SIG-M5 treated with dmso at 0.1 percent for 504 hours (cell line): ENCODE data around the gene LY86.
A peak's percentile ranks its signal among the peaks of the same experiment; 100 is the strongest.

ENCODE experiments used
- DNase-seq: peaks from one replicate; lab custom pipeline; 2025; ENCODE audit not compliant: unreplicated experiment; lab: John Stamatoyannopoulos, UW

LY86 gene

DNA sequence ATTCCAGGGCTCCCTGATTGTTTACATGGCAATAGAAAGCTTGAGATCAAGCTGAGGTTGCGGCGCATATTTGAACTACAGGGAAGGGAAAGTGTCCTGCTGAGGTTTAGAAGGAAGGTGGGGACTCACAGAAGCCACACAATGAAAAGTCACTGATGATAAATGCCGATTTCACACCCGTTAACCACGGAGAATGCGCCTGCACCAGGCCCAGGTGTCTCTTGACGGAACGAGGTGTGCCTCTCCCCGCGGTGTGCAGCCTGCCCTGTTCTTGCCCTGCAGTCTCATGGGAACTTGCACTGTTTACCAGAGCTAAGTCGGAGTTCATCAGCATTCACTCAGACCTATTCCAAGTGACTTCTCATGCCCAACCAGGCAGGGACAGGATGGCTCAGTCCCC, 90.3 kb downstream of the LY86 start:
- no peak for DNase-seq

DNA sequence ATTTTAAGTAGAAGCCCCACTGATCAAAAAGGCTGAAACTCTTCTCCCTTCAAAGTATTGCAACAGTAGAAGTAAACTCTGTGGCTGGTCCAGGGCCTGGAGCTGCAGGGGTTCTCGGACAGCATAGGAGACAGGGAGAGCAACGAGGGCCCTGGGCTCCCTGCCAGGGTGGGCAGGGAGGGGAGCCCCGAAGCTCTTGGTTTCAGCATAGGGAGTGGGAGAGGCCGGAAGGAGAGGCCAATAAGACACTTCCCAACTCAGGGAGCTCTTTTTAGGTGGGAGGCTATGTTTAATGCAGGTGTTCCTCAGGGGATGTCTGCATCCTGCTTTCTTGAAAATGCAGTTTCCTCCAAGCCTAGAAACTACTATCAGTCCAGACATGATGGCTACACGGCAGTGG, 91.1 kb downstream of the LY86 start:
- no peak for DNase-seq

GRCh38 chr6:6680526-6680925, 92.0 kb downstream of the LY86 start:
- no peak for DNase-seq

GRCh38 chr6:6681075-6681849, 92.7 kb downstream of the LY86 start:
- DNase-seq, result no peak

DNA sequence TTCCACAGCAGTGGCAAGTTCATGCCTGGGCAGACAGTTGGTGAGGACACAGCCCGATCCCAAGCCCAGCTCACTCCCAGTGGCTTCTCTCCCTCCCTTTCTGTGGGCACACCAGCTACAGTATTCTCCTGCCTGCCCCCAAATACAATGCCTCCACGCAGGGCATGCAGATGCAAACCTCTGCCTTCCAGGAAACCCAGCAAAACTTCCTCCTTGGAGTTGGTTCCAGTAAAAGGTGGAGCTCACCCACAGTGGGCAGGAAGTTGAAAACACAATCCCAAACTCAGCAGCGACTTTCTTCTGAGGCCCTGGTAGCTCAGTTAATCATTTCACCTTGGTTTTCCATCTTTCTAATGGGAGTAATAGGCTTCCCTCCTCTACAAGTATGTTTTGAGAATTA, 93.7 kb downstream of the LY86 start:
- no peak for DNase-seq

DNA sequence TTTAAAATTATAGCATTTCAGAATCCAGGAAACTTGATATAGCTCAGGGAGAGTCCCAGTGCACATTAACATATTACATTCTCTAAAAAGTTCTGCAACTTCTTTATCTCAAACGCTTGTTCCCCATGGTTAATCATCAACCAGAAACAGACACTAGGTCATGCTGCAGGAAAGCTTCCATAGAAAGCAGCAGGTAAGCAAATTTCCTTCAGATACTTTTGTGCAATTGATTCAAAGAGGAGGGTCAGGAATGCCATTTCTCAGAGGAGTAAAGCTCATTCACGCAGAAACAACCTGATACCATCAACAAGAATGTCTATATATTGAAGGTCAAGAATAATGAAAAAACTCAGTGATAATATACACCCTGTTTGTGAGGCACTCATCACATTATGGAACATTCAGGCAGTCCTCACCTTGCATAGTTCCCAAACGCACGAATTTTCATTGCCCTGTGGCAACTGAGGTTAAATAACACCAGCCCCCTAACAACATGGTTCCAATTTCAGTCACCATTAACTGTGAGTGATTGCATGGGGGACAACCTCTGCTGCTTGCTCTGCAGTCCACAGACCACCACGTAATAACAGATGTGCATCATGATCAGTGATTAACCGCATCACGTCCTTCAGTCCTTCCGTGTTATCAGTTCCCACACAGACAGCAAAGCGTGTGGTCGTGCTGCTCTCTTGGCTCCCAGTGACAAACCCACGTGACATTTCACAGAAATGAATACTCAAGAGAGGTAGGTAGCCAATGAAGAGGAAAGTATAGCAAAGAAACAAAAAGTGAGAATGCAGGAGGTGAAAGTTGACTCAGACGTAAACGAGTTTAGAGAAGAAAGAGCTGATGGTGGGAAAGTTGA, 95.7 kb downstream of the LY86 start:
- no peak for DNase-seq

GRCh38 chr6:6685249-6686040, 96.9 kb downstream of the LY86 start:
- DNase-seq, result peak; percentile 69

DNA sequence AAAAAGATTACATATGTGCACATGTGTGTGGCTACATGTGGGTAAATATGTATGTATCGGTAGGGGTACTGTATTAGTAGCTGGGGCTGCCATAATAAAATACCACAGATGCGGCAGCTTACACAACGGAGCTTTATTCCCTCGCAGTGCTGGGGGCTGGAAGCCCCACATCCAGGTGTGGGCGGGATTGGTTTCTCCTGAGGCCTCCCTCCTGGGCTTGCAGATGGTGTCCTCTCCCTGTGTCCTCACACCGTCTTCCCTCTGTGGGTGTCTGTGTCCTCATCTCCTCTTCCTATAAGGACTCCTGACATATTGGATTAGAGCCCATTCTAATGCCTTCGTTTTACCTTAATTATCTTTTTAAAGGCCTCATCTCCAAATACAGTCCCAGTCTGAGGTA, 97.7 kb downstream of the LY86 start:
- DNase-seq, result no peak

DNA sequence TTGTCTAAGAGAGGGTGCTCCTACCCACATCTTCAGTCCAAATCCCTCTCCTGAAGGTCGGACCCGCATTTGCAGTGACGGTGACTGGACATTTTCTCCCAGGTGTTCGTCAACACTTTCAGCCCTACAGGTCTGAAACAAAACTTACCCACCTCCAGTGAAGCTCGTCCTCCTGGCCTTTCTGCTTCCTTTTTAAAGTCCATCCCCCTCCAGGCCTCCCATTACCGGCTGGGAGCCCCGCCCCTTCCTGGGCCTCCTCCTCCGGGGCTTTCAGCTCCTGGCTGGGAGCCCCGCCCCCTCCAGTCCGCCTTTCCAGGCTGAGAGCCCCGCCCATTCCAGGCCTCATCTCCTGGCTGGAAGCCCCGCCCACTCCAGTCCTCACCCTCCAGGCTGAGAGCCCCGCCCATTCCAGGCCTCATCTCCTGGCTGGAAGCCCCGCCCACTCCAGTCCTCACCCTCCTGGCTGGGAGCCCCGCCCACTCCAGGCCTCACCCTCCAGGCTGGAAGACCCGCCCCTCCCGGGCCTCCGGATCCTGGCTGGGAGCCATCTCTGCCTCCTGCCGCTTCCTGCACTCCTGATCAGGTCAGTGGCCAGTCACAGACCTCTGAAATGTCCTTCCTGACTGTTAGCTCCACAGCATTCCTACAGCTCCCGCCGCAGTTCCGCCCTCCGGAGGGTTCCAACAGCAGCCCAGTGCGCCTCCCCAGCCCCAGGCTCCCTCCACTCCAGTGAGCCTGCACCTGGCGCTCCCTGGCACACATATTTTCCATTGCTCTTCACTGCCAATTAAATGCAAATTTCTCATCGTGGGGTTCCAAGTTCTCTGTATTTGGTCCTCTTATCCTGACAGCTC, 98.5 kb downstream of the LY86 start:
- DNase-seq, result peak; percentile 78

DNA sequence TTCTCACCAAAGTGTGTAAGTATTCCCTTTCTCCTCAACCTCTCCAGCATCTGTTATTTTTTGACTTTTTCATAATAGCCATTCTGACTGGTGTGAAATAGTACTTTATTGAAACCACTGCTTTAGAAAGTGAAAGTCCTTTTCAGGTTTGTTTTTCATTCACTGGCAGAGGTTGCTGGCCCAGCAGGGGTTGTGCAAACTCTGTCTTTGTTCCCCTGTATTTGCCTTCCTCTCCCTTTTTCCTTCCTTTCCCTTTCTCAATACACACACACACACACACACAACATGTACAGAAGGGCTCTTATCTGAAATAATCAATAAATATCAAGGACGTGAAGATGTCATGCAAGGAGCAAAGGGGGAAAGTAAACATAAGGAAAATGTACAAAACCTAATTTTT, 99.8 kb downstream of the LY86 start:
- DNase-seq, result peak; percentile 66

DNA sequence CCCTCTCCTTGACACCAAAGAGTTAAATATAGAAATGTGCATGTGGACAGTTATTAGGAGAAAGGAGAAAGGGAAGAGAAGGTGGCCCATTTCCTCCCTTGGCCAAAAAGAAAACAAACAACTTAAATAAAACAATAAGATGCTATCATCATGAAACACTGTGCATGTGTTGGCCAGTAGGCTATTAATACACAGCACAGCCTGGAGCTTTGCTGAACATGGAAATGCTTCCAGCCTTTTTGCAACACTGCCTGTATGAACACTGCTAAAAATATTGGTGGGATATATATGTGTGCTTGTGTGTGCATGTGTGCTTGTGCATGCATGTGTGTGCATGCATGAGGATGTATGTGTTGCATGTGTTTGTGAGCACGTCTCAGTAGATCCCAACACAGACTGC, 100.4 kb downstream of the LY86 start:
- DNase-seq, result no peak

DNA sequence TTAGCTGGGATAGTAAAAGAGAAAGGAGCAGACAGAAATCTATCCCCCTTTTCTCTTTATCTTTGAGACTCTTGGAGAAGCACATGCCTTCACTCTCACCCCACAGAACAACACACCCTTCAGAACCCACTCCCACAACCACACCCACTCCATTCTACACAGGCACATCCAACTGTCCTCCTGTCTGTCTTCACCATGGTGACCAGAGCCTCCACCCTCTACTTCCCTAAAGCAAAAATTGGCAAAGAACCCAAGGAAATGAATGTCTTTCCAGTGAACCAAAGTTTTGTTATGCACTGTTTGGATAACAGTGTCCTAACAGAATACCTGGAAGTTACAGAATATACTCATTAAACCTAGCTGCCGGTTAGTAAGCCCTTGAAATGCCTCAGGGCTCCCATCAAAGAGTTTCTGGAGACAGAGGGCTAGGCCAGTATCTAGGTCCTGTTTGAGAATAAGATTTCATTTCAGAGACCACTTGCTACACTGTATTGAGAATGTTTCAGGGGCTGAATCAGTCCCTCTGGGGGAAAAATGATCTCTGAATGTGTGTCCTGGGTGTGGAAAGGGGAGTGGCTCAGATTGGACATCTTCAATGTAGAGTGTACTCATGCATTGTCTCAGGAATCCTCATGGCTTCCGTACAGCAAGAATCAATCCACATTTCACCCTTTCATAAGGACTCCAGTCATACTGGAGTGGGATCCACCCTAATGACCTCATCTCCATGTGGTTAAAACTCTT, 101.1 kb downstream of the LY86 start:
- peak; percentile 17 for DNase-seq

DNA sequence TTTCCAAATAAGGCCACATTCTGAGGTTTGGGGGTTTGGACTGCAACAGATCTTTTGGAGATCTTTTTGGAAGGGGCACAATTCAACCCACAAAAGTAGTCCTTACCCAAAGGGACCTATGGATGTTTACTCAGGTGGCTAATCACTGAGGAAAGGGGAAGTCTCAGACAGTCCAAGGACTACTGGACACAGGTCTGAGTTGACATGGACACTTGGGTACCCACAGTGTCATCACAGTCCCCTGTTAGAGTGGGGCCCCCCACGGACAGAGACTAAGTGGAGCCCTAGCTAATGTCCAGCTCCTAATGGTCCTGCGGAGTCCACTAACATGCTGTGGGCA, 101.6 kb downstream of the LY86 start:
- no peak for DNase-seq

DNA sequence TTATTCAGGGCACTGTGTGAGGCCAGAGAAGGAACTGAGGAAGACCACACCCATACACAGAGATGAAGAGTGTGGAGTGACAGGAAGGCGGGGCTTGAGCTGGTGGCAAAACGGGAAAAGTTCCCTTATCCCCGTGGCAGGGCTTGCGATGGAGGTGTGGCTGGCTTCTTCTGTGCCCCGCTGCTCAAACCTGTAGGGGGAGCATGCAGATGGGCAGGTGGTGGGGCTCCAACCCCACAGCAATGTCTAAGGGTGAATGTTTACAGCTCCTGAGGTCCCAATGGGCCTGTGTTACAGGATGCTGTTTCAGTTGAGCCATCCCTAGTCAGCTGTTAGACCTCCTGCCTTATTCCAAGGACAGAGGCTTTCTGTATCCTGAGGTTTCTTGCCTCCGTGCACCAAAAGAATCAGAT, 105.9 kb downstream of the LY86 start:
- DNase-seq, result peak; percentile 74

- peak; percentile 75 for DNase-seq
Measured at GRCh38 chr6:6694825-6695624, 106.5 kb downstream of the LY86 start.

GRCh38 chr6:6695625-6696276, 107.2 kb downstream of the LY86 start:
- DNase-seq, result peak; percentile 13

DNA sequence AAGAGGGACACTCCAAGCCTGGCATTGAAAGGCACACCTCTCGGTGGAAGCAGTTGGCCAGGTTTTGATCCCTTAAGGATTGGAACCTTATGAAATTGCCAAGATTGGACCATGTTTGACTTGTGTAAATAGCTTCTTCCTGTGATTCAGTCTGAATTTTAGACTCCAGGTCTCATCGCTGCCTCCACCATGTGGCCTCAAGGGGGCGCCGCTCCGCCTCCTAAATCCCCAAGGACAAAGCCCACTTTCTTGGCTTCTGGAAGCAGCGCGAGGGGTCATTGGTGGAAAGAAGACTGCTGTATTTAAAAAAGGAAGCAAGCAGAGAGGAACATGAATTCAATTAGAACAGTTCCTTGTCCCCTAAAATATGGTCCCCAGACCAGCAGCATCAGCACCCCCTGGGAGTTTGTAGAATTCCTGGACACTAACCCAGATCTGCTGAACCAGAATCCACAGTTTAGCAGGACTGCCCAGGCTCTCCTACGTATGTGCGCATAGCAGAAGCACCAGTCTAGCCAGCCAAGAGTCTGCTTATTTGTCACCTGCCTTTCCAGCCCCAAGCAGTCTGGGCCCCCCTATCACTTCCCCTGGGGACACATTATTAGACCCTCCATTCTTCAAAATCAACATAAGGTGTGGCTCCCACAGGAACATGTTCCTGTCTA, 108.5 kb downstream of the LY86 start:
- DNase-seq, result peak; percentile 87

- DNase-seq, result peak; percentile 43
Measured at GRCh38 chr6:6697620-6698019, 109.1 kb downstream of the LY86 start.
